Tibial nerve (tissue), 4 donors: ENCODE measurements around the gene CLIC1.

Experiments used
- CTCF ChIP-seq, 5 experiments: fragments of 200-600 bp in 3 of 5; fragments of 450-650 bp in 2 of 5; sonication (generic) in 3 of 5; IDR thresholded peaks; one replicate each; pipeline ENCODE4 v1.5.1; 2016 to 2019; ENCODE audit warnings: antibody characterized with exemption in 5 of 5, mild to moderate bottlenecking in 3 of 5, moderate library complexity in 2 of 5
- EP300 ChIP-seq, 2 donors: sonication (generic); formaldehyde crosslinking; IDR thresholded peaks; one replicate each; pipeline ENCODE4 v1.6.1; 2017; ENCODE audit warnings: antibody characterized with exemption in 2 of 2, mild to moderate bottlenecking in 1 of 2
- POLR2A ChIP-seq, 2 donors: fragments of 450-650 bp; IDR thresholded peaks; one replicate each; pipeline ENCODE4 v1.6.1; 2017; ENCODE audit warnings: antibody characterized with exemption in 2 of 2, mild to moderate bottlenecking in 2 of 2, moderate library complexity in 2 of 2

- TF ChIP-seq CTCF (IDR thresholded peaks at IDR 0.05) (no peak), EP300 (IDR thresholded peaks at IDR 0.05) (no peak), POLR2A (IDR thresholded peaks at IDR 0.05) (no peak)
Measured at GRCh38 chr6:31742894-31743293, 6.6 kb upstream of the CLIC1 start.
